Measurements from ENCODE around the gene CD300E.

- TF ChIP-seq ZNF562 (CRISPR knock-in tag; IDR thresholded peaks at IDR 0.05; ENCODE audit: borderline replicate concordance) (no peak), EZH2 (conservative IDR thresholded peaks at IDR 0.05; ENCODE audit: low read depth, low read length) (no peak), ZNF558 (CRISPR knock-in tag; IDR thresholded peaks at IDR 0.05; ENCODE audit: borderline replicate concordance) (no peak), ZNF101 (CRISPR knock-in tag; IDR thresholded peaks at IDR 0.05; ENCODE audit: borderline replicate concordance, low read depth) (no peak), SRF (IDR thresholded peaks at IDR 0.05; ENCODE audit: low read depth, low read length) (no peak), ZFX (CRISPR knock-in tag; IDR thresholded peaks at IDR 0.05; ENCODE audit: low read depth) (no peak), BRD4 (CRISPR knock-in tag; IDR thresholded peaks at IDR 0.05) (no peak), REST (IDR thresholded peaks at IDR 0.05; ENCODE audit: borderline replicate concordance in 1 of 2, low read depth in 1 of 2, low read length in 2 of 2) (no peak), ZSCAN29 (CRISPR knock-in tag; conservative IDR thresholded peaks at IDR 0.05) (no peak), IRX3 (CRISPR knock-in tag; IDR thresholded peaks at IDR 0.05; ENCODE audit: borderline replicate concordance, low read depth) (no peak), POLR2A (IDR thresholded peaks at IDR 0.05; ENCODE audit: insufficient read depth in 1 of 2, low read depth in 2 of 2, low read length in 2 of 2) (no peak), ARID2 (CRISPR knock-in tag; IDR thresholded peaks at IDR 0.05; ENCODE audit: borderline replicate concordance) (no peak)
- TF ChIP-seq, protein P1, sequence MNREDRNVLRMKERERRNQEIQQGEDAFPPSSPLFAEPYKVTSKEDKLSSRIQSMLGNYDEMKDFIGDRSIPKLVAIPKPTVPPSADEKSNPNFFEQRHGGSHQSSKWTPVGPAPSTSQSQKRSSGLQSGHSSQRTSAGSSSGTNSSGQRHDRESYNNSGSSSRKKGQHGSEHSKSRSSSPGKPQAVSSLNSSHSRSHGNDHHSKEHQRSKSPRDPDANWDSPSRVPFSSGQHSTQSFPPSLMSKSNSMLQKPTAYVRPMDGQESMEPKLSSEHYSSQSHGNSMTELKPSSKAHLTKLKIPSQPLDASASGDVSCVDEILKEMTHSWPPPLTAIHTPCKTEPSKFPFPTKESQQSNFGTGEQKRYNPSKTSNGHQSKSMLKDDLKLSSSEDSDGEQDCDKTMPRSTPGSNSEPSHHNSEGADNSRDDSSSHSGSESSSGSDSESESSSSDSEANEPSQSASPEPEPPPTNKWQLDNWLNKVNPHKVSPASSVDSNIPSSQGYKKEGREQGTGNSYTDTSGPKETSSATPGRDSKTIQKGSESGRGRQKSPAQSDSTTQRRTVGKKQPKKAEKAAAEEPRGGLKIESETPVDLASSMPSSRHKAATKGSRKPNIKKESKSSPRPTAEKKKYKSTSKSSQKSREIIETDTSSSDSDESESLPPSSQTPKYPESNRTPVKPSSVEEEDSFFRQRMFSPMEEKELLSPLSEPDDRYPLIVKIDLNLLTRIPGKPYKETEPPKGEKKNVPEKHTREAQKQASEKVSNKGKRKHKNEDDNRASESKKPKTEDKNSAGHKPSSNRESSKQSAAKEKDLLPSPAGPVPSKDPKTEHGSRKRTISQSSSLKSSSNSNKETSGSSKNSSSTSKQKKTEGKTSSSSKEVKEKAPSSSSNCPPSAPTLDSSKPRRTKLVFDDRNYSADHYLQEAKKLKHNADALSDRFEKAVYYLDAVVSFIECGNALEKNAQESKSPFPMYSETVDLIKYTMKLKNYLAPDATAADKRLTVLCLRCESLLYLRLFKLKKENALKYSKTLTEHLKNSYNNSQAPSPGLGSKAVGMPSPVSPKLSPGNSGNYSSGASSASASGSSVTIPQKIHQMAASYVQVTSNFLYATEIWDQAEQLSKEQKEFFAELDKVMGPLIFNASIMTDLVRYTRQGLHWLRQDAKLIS (CRISPR knock-in tag; IDR thresholded peaks at IDR 0.05) = no peak
Observed at GRCh38 chr17:74604761-74605160, 18.8 kb downstream of the CD300E start.

All from HepG2 (cell line).